ENCODE measurements around the gene SGPL1.

SGPL1 gene

GRCh38 chr10:70843776-70844489 lies 28.2 kb downstream of the SGPL1 start:
- DNase-seq (ENCODE audit: low spot score) = no peak
- no peak overlapping the region for H3K4me3 ChIP-seq
- H3K27ac ChIP-seq = no peak overlapping the region
- TF ChIP-seq CTCF (IDR thresholded peaks at IDR 0.05) = no peak

- no peak overlapping the region for H3K4me3 ChIP-seq
- no peak for DNase-seq (ENCODE audit: low spot score)
- no peak for TF ChIP-seq CTCF (IDR thresholded peaks at IDR 0.05)
- no peak overlapping the region for H3K27ac ChIP-seq
Measured at GRCh38 chr10:70845256-70845655, 29.5 kb downstream of the SGPL1 start.

- no peak overlapping the region for H3K27ac ChIP-seq
- no peak for TF ChIP-seq CTCF (IDR thresholded peaks at IDR 0.05)
- no peak for DNase-seq (ENCODE audit: low spot score)
Measured at GRCh38 chr10:70845816-70846215, 30.1 kb downstream of the SGPL1 start.

GRCh38 chr10:70846795-70847194 lies 31.0 kb downstream of the SGPL1 start:
- no peak for DNase-seq (ENCODE audit: low spot score)
- Histone ChIP-seq H3K4me3 (no peak overlapping the region), H3K27ac (no peak overlapping the region)
- TF ChIP-seq CTCF (IDR thresholded peaks at IDR 0.05) = no peak

More at GRCh38 chr10:70845816-70846215, 30.1 kb downstream of the SGPL1 start:
- H3K4me3 ChIP-seq = no peak overlapping the region

GRCh38 chr10:70847659-70848360 lies 32.1 kb downstream of the SGPL1 start:
- DNase-seq (ENCODE audit: low spot score) = no peak
- Histone ChIP-seq H3K27ac (no peak overlapping the region), H3K4me3 (no peak overlapping the region)
- TF ChIP-seq CTCF (IDR thresholded peaks at IDR 0.05) = no peak

GRCh38 chr10:70849582-70850016 lies 33.9 kb downstream of the SGPL1 start:
- TF ChIP-seq CTCF (IDR thresholded peaks at IDR 0.05) = no peak
- Histone ChIP-seq H3K27ac (no peak overlapping the region), H3K4me3 (no peak overlapping the region)
- no peak for DNase-seq (ENCODE audit: low spot score)

- H3K4me3 ChIP-seq = no peak overlapping the region
- DNase-seq (ENCODE audit: low spot score) = no peak
- no peak overlapping the region for H3K27ac ChIP-seq
- no peak for TF ChIP-seq CTCF (IDR thresholded peaks at IDR 0.05)
Measured at GRCh38 chr10:70850097-70850496, 34.3 kb downstream of the SGPL1 start.
